ENCODE measurements around the gene RABGAP1L.

DNA sequence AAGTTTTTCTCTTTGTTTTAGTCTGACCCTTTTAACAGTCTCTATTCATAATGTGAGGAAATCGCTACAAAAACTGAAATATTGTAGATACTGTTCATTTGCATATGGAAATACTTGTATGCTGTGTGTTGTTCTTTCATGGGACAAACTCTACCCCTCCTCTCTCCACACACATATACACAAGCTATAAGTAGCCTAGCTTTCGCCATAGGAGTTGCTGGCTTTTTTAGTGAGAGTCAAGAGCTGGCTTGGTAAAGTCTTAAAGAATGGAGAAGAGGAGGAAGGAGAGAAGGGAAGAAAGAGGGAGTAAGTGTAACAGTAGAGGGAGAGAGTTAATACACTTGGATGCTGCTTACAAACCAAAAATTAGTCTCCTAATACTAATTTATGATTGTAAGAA is 115.6 kb downstream of the RABGAP1L start:
- TF ChIP-seq, protein P1, sequence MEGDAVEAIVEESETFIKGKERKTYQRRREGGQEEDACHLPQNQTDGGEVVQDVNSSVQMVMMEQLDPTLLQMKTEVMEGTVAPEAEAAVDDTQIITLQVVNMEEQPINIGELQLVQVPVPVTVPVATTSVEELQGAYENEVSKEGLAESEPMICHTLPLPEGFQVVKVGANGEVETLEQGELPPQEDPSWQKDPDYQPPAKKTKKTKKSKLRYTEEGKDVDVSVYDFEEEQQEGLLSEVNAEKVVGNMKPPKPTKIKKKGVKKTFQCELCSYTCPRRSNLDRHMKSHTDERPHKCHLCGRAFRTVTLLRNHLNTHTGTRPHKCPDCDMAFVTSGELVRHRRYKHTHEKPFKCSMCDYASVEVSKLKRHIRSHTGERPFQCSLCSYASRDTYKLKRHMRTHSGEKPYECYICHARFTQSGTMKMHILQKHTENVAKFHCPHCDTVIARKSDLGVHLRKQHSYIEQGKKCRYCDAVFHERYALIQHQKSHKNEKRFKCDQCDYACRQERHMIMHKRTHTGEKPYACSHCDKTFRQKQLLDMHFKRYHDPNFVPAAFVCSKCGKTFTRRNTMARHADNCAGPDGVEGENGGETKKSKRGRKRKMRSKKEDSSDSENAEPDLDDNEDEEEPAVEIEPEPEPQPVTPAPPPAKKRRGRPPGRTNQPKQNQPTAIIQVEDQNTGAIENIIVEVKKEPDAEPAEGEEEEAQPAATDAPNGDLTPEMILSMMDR (conservative IDR thresholded peaks at IDR 0.05) = no peak
- no peak for TF ChIP-seq EZH2 (IDR thresholded peaks at IDR 0.05; ENCODE audit: low read depth)
